Activated naive CD8-positive, alpha-beta T cell treated with anti-CD3 and anti-CD28 coated beads, Interleukin-2, amount 50 U/mL, for 24 hours (primary cell): ENCODE data around the gene ADCY7.

Experiments
- ATAC-seq: fragments of 150-1000 bp; cut with Tn5 transposase; one replicate; pipeline ENCODE4 v1.10.0; 2021
- DNase-seq: peaks from one replicate; pipeline ENCODE4 v3.0.0; 2021
- H3K27ac Mint-ChIP-seq: one replicate; pipeline ENCODE4 v1.8.0; 2021; ENCODE audit warnings: mild to moderate bottlenecking, mixed read lengths
- H3K27me3 Mint-ChIP-seq: one replicate; pipeline ENCODE4 v1.8.0; 2021; ENCODE audit warnings: mixed read lengths
- H3K36me3 Mint-ChIP-seq: one replicate; pipeline ENCODE4 v1.8.0; 2021; ENCODE audit warnings: low read depth, mixed read lengths
- H3K4me1 Mint-ChIP-seq: one replicate; pipeline ENCODE4 v1.8.0; 2021; ENCODE audit warnings: mixed read lengths
- H3K4me3 Mint-ChIP-seq: one replicate; pipeline ENCODE4 v1.8.0; 2021; ENCODE audit warnings: mild to moderate bottlenecking, moderate library complexity, mixed read lengths
- H3K9me3 Mint-ChIP-seq: one replicate; pipeline ENCODE4 v1.8.0; 2021; ENCODE audit warnings: mixed read lengths

The ADCY7 gene

GRCh38 chr16:50351116-50351515 is 84.8 kb downstream of the ADCY7 start:
- no peak for ATAC-seq
- Mint-ChIP-seq H3K4me1 (peaks cover 4% of the 10 kb centered on the region), H3K9me3 (no peaks in the 10 kb centered on the region), H3K36me3 (peaks cover 63% of the 10 kb centered on the region), H3K27me3 (no peaks in the 10 kb centered on the region), H3K27ac (no peak overlapping the region), H3K4me3 (no peak overlapping the region)
- DNase-seq = no peak

GRCh38 chr16:50351952-50352351 is 85.6 kb downstream of the ADCY7 start:
- peaks cover 4% of the 10 kb centered on the region for H3K4me1 Mint-ChIP-seq
- no peak for DNase-seq

DNA sequence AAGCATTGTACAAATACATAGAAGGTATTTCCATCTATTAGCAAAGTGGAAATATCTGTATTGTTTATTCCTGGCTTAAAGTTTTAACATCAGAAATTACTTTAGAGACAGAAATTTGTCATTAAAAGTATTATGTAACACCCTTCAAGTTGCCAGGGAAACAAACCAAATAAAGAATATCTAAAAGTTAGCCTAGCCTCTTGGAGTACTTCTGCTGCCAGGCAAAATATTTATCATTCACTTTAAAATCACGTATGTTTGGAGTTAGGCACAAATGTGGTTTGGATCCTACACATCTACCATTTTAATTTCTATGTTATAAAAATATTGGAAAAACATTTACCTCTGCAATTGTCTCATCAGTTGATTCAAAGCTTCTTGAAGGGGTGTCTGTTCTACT is 87.7 kb downstream of the ADCY7 start:
- peaks cover 49% of the 10 kb centered on the region for H3K36me3 Mint-ChIP-seq
- no peaks in the 10 kb centered on the region for H3K27me3 Mint-ChIP-seq
- H3K27ac Mint-ChIP-seq = no peak overlapping the region
- no peaks in the 10 kb centered on the region for H3K9me3 Mint-ChIP-seq
- DNase-seq (no peak), ATAC-seq (no peak)
- H3K4me1 Mint-ChIP-seq = peaks cover 3% of the 10 kb centered on the region
- no peak overlapping the region for H3K4me3 Mint-ChIP-seq

More at GRCh38 chr16:50351952-50352351, 85.6 kb downstream of the ADCY7 start:
- Mint-ChIP-seq H3K9me3 (no peaks in the 10 kb centered on the region), H3K27me3 (no peaks in the 10 kb centered on the region), H3K36me3 (peaks cover 56% of the 10 kb centered on the region), H3K4me3 (no peak overlapping the region), H3K27ac (no peak overlapping the region)
- no peak for ATAC-seq

DNA sequence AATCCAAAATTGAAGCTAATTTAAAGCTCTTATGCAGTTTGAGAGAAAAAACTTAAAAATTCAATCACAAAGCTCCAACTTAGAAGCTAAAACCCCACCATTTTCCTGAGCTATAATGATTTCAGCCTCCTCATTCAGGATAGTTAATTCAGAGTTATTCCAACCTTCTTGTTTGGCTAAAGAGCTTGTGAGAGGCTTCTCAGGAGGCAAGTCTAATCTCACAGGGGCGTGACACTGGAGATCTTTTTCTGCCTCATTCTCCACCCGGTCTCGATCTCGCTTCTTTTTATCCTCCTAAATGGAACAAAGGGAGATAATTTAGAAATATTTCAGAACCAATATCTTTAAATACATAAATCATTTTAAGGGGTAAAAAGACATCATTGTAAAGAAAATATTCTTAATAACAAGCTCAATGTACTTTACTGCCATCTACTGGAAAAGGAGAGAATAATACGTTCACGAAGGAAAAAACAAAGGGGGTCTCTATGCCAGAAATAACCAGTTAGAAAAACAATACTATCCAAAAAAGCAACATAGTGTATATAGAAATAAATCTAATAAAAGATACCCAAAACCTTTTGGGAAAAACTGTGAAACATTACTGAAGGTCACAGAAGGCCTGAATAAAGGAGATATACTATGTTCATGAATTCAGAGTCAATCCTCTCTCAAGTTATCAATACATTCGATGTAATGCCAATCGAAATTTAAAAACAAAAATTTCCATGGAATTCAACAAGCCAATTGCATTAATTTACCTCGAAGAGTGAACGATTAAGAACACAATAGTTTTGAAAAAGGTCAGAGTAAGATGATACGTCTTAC is 88.5 kb downstream of the ADCY7 start:
- H3K4me3 Mint-ChIP-seq = no peak overlapping the region
- H3K4me1 Mint-ChIP-seq = peaks cover 6% of the 10 kb centered on the region
- ATAC-seq (no peak), DNase-seq (no peak)
- peaks cover 49% of the 10 kb centered on the region for H3K36me3 Mint-ChIP-seq
- H3K9me3 Mint-ChIP-seq = no peaks in the 10 kb centered on the region
- no peak overlapping the region for H3K27ac Mint-ChIP-seq
- H3K27me3 Mint-ChIP-seq = no peaks in the 10 kb centered on the region

DNA sequence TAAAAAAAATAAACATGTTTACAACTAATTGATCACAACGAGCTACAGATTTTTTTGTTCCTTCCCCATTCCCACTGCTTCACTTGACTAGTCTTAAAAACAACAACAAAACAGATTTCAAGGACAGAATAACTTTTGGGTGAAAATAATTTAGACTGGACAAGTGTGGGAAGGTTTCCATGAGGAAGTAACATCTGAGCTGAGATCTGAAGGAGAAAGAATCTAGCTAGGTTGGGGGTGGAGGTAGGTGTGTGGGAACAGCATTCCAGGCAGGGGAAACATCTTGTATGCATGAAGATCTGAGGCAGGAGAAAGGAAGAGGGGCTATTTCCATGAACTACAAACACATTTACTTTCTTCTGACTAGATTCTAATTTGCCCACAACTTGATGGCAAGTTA is 93.3 kb downstream of the ADCY7 start:
- no peak overlapping the region for H3K4me3 Mint-ChIP-seq
- DNase-seq (no peak), ATAC-seq (no peak)
- H3K4me1 Mint-ChIP-seq = peaks cover 27% of the 10 kb centered on the region
- H3K9me3 Mint-ChIP-seq = no peaks in the 10 kb centered on the region
- H3K36me3 Mint-ChIP-seq = peaks cover 45% of the 10 kb centered on the region
- peak overlapping the region; percentile 45 for H3K27ac Mint-ChIP-seq
- H3K27me3 Mint-ChIP-seq = no peaks in the 10 kb centered on the region

- peaks cover 31% of the 10 kb centered on the region for H3K4me1 Mint-ChIP-seq
- H3K4me3 Mint-ChIP-seq = no peak overlapping the region
- ATAC-seq (no peak), DNase-seq (no peak)
- no peaks in the 10 kb centered on the region for H3K9me3 Mint-ChIP-seq
- H3K36me3 Mint-ChIP-seq = peaks cover 43% of the 10 kb centered on the region
- H3K27ac Mint-ChIP-seq = peak overlapping the region; percentile 20
- no peaks in the 10 kb centered on the region for H3K27me3 Mint-ChIP-seq
Measured at GRCh38 chr16:50360033-50360778, 93.9 kb downstream of the ADCY7 start.

- peaks cover 46% of the 10 kb centered on the region for H3K36me3 Mint-ChIP-seq
- no peaks in the 10 kb centered on the region for H3K9me3 Mint-ChIP-seq
- DNase-seq = no peak
- H3K4me3 Mint-ChIP-seq = no peak overlapping the region
- no peaks in the 10 kb centered on the region for H3K27me3 Mint-ChIP-seq
- H3K4me1 Mint-ChIP-seq = peaks cover 37% of the 10 kb centered on the region
- ATAC-seq = no peak
- H3K27ac Mint-ChIP-seq = peak overlapping the region; percentile 20
Measured at GRCh38 chr16:50360779-50361178, 94.4 kb downstream of the ADCY7 start.

GRCh38 chr16:50363656-50364055 is 97.3 kb downstream of the ADCY7 start:
- Mint-ChIP-seq H3K36me3 (peaks cover 54% of the 10 kb centered on the region), H3K9me3 (no peaks in the 10 kb centered on the region), H3K27ac (no peak overlapping the region), H3K4me1 (peaks cover 59% of the 10 kb centered on the region), H3K27me3 (no peaks in the 10 kb centered on the region), H3K4me3 (no peak overlapping the region)
- ATAC-seq = no peak
- no peak for DNase-seq

DNA sequence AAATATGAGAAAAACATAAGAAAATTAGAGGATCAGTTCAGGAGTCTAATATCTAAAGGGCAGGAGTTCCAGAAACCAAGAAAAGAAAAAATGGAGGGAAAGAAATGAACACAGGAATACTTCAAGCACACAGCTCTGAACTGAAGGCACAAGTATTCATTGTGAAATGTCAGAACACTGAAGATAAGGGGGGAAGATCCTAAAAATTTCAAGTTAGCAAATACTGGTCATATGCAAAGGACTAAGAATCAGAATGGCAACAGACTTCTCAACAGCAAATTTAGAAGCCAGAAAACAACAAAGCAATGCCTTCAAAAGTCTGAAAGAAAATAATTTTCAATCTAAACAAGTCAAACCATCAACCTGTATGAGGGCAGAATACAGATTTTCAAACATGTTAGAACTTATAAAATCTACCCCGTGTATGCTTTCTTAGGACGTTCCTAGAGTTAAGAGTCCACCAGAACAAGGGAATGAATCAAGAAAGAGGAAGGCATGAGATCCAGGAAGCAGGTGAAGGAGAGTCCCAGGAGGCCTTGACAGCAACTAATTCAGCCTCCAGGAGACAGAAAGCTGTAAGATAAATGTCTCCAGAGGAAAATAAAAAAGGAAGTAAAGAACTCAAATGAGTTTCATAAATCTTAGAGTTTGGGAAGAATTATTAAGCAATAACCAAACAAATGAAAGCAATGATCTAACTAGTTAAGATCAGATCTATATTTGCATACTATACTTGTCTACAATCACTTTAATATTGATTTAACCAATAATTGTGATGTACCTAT is 99.6 kb downstream of the ADCY7 start:
- ATAC-seq (no peak), DNase-seq (no peak)
- Mint-ChIP-seq H3K4me3 (peak overlapping the region; percentile 41), H3K36me3 (peaks cover 43% of the 10 kb centered on the region), H3K27ac (no peak overlapping the region), H3K4me1 (peaks cover 52% of the 10 kb centered on the region), H3K9me3 (no peaks in the 10 kb centered on the region), H3K27me3 (no peaks in the 10 kb centered on the region)
